GM12873 (cell line): ENCODE data around the gene NEB.

ENCODE experiments used
- CTCF ChIP-seq: IDR thresholded peaks from 2 replicates; pipeline ENCODE4 v1.5.1; 2012; ENCODE audit warnings: low read depth, mild to moderate bottlenecking, moderate library complexity, low read length, control low read depth; ENCODE audit not compliant: insufficient read depth; ENCODE audit errors: missing control alignments

Gene NEB

DNA sequence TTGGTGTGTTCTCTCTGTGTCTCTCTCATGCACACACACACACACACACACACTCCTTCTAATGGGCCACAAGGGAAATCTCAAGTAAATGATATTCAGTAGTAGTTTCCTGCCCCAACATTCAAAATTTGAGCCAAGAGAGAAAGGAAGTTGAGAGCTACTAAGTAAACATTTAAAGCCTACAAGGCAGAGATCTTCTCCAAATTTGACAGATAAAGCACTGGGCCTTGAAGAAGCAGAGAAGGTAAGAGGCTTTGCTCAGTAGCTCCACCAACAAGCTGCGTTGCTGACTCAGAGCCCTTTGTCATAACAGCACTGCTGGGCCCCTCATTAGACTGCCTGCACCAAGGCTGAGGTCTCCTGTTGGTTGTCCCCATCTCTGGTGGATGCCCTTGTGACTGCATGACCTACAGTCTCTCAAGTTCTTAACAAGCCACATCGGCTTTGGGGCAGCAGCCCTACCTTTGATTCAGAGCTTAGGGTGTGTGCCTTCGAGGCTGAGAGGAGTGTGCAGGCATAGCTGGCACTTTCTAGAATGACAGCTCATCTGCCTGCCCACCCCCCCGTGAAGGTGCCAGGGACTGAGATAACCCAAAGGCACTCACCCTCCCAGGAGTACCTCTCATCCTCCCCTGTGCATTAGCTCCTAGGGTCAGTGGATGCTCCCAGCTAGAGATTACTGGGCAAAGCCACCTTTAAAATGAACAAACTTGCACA lies 32.3 kb upstream of the NEB start:
- no peak for TF ChIP-seq CTCF

GRCh38 chr2:151765760-151766410 lies 31.6 kb upstream of the NEB start:
- no peak for TF ChIP-seq CTCF

GRCh38 chr2:151762694-151763093 lies 28.4 kb upstream of the NEB start:
- no peak for TF ChIP-seq CTCF

DNA sequence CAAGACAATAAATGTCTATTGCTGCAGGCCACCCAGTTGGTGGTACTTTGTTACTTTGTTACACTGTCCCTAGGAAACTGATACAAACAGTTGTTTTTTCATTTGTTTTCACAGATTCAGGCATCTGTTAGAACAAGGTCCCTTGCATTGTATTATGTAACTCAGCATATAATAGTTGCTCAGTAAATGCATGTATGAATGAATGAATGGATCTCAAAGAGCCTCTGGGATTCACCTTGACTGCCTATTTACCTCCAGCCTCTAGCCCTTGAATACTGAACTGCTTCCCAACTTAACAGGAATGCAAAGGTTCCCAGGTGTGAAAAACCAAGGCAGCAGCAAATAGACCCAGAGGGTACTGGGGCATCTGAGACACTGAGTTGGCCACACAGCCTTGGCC lies 27.4 kb upstream of the NEB start:
- TF ChIP-seq CTCF: no peak

GRCh38 chr2:151761193-151761592 lies 26.9 kb upstream of the NEB start:
- no peak for TF ChIP-seq CTCF

DNA sequence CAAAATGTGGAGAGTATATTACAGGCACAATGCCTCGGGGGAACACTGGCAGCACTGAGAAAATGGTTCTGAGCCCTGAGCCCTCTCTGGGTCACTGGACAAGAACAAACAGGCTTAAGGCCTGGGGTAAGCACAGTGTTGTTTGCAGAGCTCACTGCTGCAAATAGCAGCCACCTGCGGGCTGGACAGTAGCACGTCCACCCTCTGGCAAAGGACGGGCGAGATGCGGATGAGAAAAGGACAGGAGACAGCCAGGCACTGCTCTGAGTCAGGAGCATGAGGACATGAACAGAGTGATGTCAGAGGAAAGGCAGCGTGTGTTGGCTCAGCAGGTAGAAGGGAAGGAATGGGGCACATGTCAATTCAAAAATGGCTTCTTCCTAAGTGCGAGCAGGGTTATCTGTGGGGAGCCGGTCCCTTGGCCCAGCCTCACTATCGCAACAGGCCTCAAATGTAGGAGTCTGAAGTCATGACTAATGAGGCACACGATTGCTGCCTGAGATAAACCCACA lies 25.9 kb upstream of the NEB start:
- TF ChIP-seq CTCF: no peak

DNA sequence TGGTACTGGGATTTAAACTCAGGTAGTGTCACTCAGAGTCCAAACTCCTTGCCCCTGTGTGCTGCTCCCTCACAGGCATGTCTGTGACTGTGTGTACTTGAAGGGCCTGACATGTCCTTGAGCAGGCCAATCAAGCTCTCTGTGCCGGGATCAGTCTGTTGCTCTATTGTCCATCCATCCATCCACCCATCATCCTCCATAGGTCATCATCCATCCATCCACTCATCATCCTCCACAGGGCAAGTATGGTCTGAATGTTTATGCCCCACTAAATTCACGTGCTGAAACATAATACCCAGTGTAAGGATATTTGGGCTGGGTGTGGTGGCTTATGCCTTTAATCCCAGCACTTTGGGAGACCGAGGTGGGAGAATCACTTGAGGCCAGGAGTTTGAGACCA lies 24.5 kb upstream of the NEB start:
- no peak for TF ChIP-seq CTCF
